MCF 10A (cell line): ENCODE results near the gene NLGN4X. TPM values are rescaled to one million over a fixed set of nuclear protein-coding genes. Genes with fewer than 3 reads are reported as not detected.

ENCODE experiments used
- BruUV-seq: library from RNA; stranded (reverse); fragments of 400-500 nt; replicated peaks from 2 replicates; lab custom pipeline; 2021; lab: Mats Ljungman, UMichigan
- CTCF ChIA-PET: fragments of 300-600 bp; sonication (Branson Sonifier 250); formaldehyde crosslinking; extraction: SDS; loops from one replicate; lab custom pipeline; 2021; ENCODE audit warnings: antibody characterized with exemption, inconsistent platforms; lab: Yijun Ruan, JAX
- POLR2A ChIA-PET: fragments of 300-600, 350-650 bp; sonication (Branson Sonifier 250); formaldehyde crosslinking; extraction: SDS; loops from one replicate; lab custom pipeline; 2020; ENCODE audit warnings: antibody characterized with exemption, inconsistent platforms; lab: Yijun Ruan, JAX
- DNase-seq: peaks from one replicate; pipeline ENCODE4 v3.0.0-alpha.2; 2018; ENCODE audit not compliant: unreplicated experiment
- H3K27ac Mint-ChIP-seq: one replicate; pipeline ENCODE4 v1.8.0; 2022; ENCODE audit warnings: mild to moderate bottlenecking, low read depth, mixed read lengths; ENCODE audit not compliant: unreplicated experiment
- H3K27me3 Mint-ChIP-seq: one replicate; pipeline ENCODE4 v1.8.0; 2022; ENCODE audit warnings: mixed read lengths; ENCODE audit not compliant: insufficient read depth, unreplicated experiment
- H3K36me3 Mint-ChIP-seq: one replicate; pipeline ENCODE4 v1.8.0; 2022; ENCODE audit warnings: mild to moderate bottlenecking, moderate library complexity, mixed read lengths; ENCODE audit not compliant: insufficient read depth, unreplicated experiment
- H3K4me1 Mint-ChIP-seq: one replicate; pipeline ENCODE4 v1.8.0; 2022; ENCODE audit warnings: mixed read lengths; ENCODE audit not compliant: insufficient read depth, unreplicated experiment
- H3K4me3 Mint-ChIP-seq: one replicate; pipeline ENCODE4 v1.8.0; 2022; ENCODE audit warnings: mild to moderate bottlenecking, moderate library complexity, mixed read lengths; ENCODE audit not compliant: unreplicated experiment
- H3K9me3 Mint-ChIP-seq: one replicate; pipeline ENCODE4 v1.8.0; 2022; ENCODE audit warnings: mixed read lengths; ENCODE audit not compliant: unreplicated experiment
- CTCF ChIP-seq: fragments of 200-600 bp; IDR thresholded peaks from one replicate; pipeline ENCODE4 v1.8.0; 2022; ENCODE audit warnings: antibody characterized with exemption, mild to moderate bottlenecking; ENCODE audit not compliant: unreplicated experiment
- intact Hi-C: fragments of 100-400 bp; cut with micrococcal nuclease; formaldehyde crosslinking; loops from 2 replicates; pipeline ENCODE4 v1.14.1; 2022
- total RNA-seq: library from RNA; stranded (reverse); gene quantifications from 2 replicates; pipeline ENCODE4 v1.2.3, GENCODE V29; 2022

The NLGN4X gene
- total RNA-seq, 1 experiment from 2014 or later, result 1.6 TPM

GRCh38 chrX:6149060-6149872, 79.4 kb downstream of the NLGN4X start:
- H3K9me3 Mint-ChIP-seq, result peaks cover 8% of the 10 kb centered on the region
- BruUV-seq, result no TSS peak
- intact Hi-C loops, result no loop called here
- H3K27ac Mint-ChIP-seq, result no peak overlapping the region
- ChIA-PET POLR2A (no interaction called here), CTCF (interaction anchor here (0.5 to 0.6 kb wide), 2 partner anchors 20 to 1320 kb away, joined by 3 to 4 read pairs; no protein-coding TSS in a partner anchor)
- no peaks in the 10 kb centered on the region for H3K27me3 Mint-ChIP-seq
- TF ChIP-seq CTCF, result no peak
- no peak overlapping the region for H3K4me3 Mint-ChIP-seq
- H3K36me3 Mint-ChIP-seq, result no peaks in the 10 kb centered on the region
- no peaks in the 10 kb centered on the region for H3K4me1 Mint-ChIP-seq
- no peak for DNase-seq

GRCh38 chrX:6134255-6134654, 94.4 kb downstream of the NLGN4X start:
- ChIA-PET POLR2A (no interaction called here), CTCF (interaction anchor here (0.6 kb wide), 1 partner anchor 1057 kb away, joined by 3 read pairs; no protein-coding TSS in a partner anchor)
- H3K36me3 Mint-ChIP-seq, result no peaks in the 10 kb centered on the region
- no peak overlapping the region for H3K27ac Mint-ChIP-seq
- no peak for DNase-seq
- H3K4me3 Mint-ChIP-seq, result no peak overlapping the region
- no peaks in the 10 kb centered on the region for H3K4me1 Mint-ChIP-seq
- peaks cover 13% of the 10 kb centered on the region for H3K9me3 Mint-ChIP-seq
- H3K27me3 Mint-ChIP-seq, result no peaks in the 10 kb centered on the region
- TF ChIP-seq CTCF, result no peak
- intact Hi-C loops, result no loop called here
- no TSS peak for BruUV-seq

- POLR2A ChIA-PET, result no interaction called here
- Mint-ChIP-seq H3K9me3 (peaks cover 13% of the 10 kb centered on the region), H3K27me3 (no peaks in the 10 kb centered on the region), H3K4me3 (no peak overlapping the region), H3K4me1 (no peaks in the 10 kb centered on the region), H3K27ac (no peak overlapping the region), H3K36me3 (no peaks in the 10 kb centered on the region)
- intact Hi-C loops, result no loop called here
- CTCF ChIA-PET, result no interaction called here
- BruUV-seq, result no TSS peak
- no peak for TF ChIP-seq CTCF
- no peak for DNase-seq
Measured at GRCh38 chrX:6132970-6133369, 95.7 kb downstream of the NLGN4X start.

- intact Hi-C loops, result no loop called here
- ChIA-PET POLR2A (no interaction called here), CTCF (no interaction called here)
- no peaks in the 10 kb centered on the region for H3K27me3 Mint-ChIP-seq
- no peaks in the 10 kb centered on the region for H3K36me3 Mint-ChIP-seq
- H3K4me1 Mint-ChIP-seq, result no peaks in the 10 kb centered on the region
- H3K9me3 Mint-ChIP-seq, result peaks cover 13% of the 10 kb centered on the region
- no peak overlapping the region for H3K27ac Mint-ChIP-seq
- no TSS peak for BruUV-seq
- H3K4me3 Mint-ChIP-seq, result no peak overlapping the region
- no peak for TF ChIP-seq CTCF
- DNase-seq, result no peak
Measured at GRCh38 chrX:6131287-6131686, 97.4 kb downstream of the NLGN4X start.
